GM12865 (cell line): ENCODE results near the gene NHERF2.
"Not testable (repeated sequence)": the region's sequence is repeated elsewhere in the genome, so short reads cannot be mapped to it uniquely, and the experiment has no call there.

Source experiments
- DNase-seq: peaks from one replicate; pipeline ENCODE4 v3.0.0; 2010; ENCODE audit warnings: low read depth
- H3K4me3 ChIP-seq: 2 replicates; pipeline ENCODE4 v1.5.1; 2011; ENCODE audit warnings: mild to moderate bottlenecking, low read depth, low read length, control low read depth
- TF ChIP-seq, protein P1 (sequence below): IDR thresholded peaks from 2 replicates; pipeline ENCODE4 v1.5.1; 2011; ENCODE audit warnings: low read length, control low read depth, low read depth, inconsistent platforms; ENCODE audit not compliant: insufficient read depth; ENCODE audit errors: missing control alignments

NHERF2 gene

DNA sequence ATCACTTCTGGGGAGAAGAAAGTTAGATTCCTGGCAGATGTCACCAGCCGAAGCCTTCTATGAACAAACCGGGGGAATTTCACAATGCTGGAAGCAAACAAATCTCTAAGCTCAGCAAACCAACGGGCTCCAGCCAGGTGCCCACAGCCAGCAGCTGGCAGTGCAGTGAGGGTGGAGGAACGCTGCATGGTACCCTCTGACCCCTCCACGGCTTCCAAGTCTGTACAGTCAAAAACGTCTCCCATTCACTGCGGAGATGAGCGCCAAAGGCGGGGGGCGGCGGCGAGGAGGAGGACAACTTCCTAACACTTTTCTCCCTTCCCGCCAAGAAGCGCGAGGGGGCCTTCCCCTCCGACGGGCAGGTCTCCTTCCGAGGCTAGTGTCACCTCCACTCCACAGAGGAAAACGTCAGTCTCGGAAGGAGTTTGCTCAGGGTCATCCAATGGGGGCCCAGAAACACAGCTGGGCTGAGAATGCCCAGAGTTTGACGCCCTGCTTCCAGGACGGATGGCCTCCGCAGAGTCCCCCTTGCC lies 18.0 kb upstream of the NHERF2 start:
- peak; percentile 47 for DNase-seq
- H3K4me3 ChIP-seq: peak overlapping the region; percentile 81
- TF ChIP-seq, protein P1, sequence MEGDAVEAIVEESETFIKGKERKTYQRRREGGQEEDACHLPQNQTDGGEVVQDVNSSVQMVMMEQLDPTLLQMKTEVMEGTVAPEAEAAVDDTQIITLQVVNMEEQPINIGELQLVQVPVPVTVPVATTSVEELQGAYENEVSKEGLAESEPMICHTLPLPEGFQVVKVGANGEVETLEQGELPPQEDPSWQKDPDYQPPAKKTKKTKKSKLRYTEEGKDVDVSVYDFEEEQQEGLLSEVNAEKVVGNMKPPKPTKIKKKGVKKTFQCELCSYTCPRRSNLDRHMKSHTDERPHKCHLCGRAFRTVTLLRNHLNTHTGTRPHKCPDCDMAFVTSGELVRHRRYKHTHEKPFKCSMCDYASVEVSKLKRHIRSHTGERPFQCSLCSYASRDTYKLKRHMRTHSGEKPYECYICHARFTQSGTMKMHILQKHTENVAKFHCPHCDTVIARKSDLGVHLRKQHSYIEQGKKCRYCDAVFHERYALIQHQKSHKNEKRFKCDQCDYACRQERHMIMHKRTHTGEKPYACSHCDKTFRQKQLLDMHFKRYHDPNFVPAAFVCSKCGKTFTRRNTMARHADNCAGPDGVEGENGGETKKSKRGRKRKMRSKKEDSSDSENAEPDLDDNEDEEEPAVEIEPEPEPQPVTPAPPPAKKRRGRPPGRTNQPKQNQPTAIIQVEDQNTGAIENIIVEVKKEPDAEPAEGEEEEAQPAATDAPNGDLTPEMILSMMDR: no peak

DNA sequence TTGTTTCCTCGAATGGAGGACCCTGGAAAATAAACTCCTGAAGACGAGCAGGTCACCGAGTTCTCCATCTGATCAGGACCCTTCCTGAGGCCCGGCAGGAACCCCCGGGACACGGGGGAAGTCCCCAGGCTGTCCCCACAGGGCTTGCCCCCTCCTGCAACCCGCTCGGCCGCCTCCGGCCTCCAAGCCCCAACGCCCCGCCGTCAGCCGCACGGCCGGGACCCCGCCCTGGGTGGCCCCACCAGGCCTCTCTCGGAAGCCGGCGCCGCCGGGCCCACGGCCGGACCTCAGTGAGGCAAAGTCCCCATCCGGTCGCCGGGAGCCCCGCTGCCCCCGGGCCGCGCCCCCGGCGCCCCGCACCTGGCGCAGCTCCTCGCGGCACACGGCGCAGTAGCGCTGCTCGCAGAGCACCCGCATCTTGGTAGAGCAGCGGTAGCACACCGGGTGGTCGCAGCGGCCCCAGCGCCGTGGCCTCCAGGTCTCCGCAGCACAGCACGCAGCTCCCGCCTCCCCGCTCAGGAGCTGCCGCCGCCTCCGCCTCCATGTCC lies 17.5 kb upstream of the NHERF2 start:
- no peak for DNase-seq
- peak overlapping the region; percentile 81 for H3K4me3 ChIP-seq

DNA sequence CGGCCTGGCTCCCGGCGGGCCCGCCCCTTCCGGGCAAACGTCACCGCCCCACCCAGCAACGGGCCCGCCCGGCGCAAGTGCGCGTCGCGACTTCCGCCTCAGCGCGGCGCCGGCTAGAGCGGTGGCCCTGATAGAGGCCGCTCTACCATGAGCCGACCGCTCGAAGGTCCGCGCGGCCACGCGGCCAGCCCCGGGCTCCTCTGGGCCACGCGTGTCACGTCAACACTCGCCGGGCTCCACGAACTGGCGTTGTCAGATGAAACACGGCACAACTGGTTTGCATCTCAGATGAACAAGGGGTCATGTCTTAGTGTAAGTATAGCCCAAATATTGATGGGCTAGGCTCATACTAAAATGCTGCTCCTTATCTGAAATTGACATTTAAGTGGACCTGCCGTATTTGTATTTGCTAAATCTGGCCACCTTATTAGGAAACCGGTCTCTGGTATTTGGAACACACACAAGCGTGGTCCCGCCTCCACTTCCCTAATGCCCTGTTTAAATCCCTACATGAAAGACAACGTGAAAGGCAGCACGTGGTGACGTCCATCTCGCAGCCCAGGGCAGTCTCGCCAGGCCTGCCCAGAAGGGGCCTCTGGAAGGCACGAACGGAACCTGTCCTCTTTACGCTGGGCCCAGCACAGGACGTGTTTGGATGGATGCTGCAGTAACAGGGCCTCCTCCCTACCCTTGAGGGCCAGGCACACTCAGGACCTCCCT lies 16.8 kb upstream of the NHERF2 start, which contains the start of gene ZNF598:
TSS of gene ZNF598 (minus strand) at position 31 of the 720 bp plus-strand sequence.
- DNase-seq: peak; percentile 91
- TF ChIP-seq, protein P1: no peak
- peak within 1 kb of the TSS; percentile 91 for H3K4me3 ChIP-seq

More for the DNA sequence above, 17.5 kb upstream of the NHERF2 start:
- TF ChIP-seq, protein P1: no peak

DNA sequence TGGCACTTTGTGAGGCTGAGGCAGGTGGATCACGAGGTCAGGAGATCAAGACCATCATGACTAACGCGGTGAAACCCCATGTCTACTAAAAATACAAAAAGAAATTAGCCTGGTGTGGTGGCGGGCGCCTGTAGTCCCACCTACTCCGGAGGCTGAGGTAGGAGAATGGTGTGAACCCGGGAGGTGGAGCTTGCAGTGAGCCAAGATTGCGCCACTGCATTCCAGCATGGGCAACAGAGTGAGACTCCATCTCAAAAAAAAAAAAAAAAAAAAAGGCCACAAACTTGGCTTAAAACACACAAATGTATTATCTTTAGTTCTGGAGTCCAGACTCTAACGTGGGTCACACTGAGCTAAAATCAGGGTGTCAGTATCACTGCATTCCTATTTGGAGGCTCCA lies 15.0 kb upstream of the NHERF2 start:
- not testable (repeated sequence) for DNase-seq, H3K4me3 ChIP-seq

DNA sequence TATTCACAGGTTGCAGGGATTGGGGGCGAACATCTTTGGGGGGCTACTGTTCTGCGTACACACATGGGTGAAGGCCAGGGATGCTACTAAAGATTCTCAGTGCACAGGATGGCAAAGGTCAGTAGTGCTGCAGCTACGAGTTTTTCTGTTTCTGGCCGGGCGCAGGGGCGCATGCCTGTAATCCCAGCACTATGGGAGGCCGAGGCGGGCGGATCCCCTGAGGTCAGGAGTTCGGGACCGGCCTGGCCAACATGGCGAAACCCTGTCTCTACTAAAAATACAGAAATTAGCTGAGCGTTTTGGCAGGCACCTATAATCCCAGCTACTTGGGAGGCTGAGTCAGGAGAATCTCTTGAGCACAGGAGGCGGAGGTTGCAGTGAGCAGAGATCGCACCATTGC lies 13.2 kb upstream of the NHERF2 start:
- no peak overlapping the region for H3K4me3 ChIP-seq
- no peak for DNase-seq
- TF ChIP-seq, protein P1: no peak

DNA sequence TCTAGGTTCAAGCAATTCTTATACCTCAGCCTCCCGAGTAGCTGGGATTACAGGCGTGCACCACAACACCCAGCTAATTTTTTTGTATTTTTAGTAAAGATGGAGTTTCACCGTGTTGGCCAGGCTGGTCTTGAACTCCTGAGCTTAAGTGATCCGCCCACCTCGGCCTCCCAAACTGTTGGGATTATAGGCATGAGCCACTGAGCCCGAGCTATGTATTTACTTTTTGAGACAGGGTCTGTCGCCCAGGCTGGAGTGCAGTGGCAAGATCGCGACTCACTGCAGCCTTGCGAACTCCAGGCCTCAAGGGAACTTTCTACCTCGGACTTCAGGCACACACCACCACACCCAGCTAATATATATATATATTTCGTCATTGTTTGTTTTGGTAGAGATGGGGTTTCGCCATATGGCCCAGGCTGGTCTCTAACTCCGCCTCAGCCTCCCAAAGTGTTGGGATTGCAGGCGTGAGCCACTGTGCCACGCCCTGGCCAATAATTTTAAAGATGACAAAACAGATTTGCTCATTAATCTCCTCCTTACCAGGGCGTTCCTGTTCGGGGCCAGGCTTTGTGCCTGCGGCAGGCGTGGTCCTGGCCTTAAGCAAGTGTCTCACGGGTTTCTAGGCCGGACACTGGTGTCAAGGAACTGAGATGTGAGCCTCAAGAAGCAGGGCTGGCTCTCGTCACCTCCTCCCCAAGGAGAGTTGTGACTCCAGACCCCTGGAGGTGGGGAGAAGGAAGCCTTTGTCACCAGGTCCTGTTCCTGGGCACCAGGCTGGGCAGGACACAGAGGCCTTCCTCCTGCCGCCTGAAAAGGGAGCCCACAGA lies 11.4 kb upstream of the NHERF2 start:
- TF ChIP-seq, protein P1: no peak
- H3K4me3 ChIP-seq: no peak overlapping the region
- no peak for DNase-seq

DNA sequence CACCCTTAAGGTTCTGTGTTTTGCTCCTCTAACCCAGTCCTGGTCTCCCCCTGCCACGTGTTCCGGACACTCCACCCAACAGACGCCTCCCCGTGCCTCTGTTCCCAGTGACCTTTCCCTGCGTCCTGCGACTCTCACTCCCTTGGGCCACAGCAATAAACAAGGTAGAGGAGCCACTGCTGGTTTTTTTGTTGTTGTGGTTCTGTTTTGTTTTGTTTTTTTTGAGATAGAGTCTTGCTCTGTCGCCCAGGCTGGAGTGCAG lies 10.8 kb upstream of the NHERF2 start:
- no peak overlapping the region for H3K4me3 ChIP-seq
- TF ChIP-seq, protein P1: no peak
- DNase-seq: no peak
